HG03045 (cell line): ENCODE measurements around the gene NELFCD.

Experiments used
- ATAC-seq: cut with Tn5 transposase; IDR thresholded peaks from one replicate; pipeline ENCODE4 v1.9.1; 2021; ENCODE audit warnings: mild to moderate bottlenecking, moderate library complexity; ENCODE audit not compliant: unreplicated experiment

The NELFCD gene

DNA sequence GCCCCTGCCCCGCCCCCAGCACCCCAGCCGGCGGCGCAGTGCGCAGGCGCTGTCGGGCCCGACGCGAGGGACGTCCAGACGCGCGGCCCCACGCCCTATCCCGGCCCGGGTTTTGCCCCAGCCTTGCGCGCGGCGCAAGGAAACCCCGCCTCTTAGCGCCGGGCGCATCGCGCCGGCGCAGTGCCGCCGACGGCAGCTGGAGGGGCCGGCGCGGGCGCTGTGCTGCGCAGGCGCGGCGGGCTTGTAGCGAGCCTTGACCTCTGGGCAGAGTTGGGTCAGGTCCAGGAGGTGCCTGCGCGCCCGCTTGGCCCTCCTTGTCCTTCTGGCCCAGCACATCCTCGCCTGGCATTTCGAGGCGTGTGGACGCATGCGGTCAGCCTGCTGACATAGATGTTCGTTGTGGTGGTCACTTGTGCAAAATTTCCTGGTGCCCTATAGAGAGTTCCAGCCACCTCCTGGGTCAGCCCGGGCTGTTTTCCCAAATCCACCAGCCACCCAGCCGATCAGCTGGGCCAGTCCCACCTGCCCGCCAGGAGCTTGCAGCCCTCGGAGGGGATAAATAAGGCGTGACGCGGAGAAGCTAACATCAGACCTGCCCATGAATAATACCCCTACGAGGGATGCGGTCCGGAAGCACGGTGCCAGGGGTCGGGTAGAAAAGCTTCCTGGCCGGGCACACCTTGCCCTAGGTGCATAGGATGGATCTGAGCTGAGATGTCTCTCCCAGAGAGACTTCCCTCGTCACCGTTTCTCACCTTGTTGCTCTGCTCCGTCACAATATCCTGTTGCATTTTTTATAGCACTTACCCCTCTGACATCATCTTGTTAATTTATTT, 62.0 kb downstream of the NELFCD start:
- ATAC-seq = peak; percentile 95

DNA sequence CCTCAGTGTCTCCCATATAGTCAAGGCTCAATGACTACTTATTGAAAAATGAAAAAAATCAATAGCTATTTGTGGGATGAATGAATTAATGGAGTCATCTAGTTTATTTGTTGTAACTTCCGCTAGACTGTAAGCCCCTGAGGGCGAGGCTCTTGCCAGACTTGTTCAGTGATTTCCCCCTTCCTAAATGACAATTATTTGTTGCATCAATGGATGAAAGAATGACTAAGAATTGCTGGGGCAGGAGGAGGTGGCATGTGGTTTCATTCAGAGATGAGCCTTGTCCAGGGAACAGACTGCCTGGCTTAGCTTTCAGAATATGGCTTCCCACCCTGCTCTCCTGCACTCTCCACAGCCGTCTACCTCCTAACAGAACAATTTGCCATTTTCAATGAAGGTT, 62.6 kb downstream of the NELFCD start:
- ATAC-seq = no peak

DNA sequence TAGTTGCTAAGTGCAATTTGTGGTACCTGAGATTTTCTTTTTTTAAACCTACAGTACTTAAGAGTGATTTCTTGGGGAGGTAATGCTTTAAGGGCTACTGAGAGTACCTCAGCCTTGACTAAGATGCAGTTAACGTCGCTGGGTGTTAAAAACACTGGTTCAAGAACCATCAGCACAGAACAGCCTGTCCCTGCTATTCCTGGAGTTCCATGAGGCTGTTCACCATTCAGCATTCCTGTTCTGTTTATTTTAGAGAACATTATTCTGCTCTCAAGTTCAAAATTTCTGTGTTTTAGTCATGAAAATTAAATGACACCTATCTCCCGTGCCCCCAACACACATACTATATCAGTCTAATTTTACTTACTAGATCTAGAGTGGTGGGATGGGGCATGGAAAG, 63.2 kb downstream of the NELFCD start:
- ATAC-seq = no peak
